Testis (tissue), 2 donors: ENCODE measurements around the gene IFITM10.

Experiments used
- POLR2A ChIP-seq: fragments of 450-650 bp; IDR thresholded peaks from one replicate; pipeline ENCODE4 v1.6.1; 2017; ENCODE audit warnings: antibody characterized with exemption, mild to moderate bottlenecking, moderate library complexity
- TF ChIP-seq, protein P1 (sequence below), 3 experiments: fragments of 450-650 bp in 2 of 3; fragments of 200-600 bp in 1 of 3; sonication (generic) in 1 of 3; IDR thresholded peaks; one replicate each; pipeline ENCODE4 v1.5.1; 2016 to 2019; ENCODE audit warnings: antibody characterized with exemption in 3 of 3, mild to moderate bottlenecking in 2 of 3, moderate library complexity in 1 of 3

DNA sequence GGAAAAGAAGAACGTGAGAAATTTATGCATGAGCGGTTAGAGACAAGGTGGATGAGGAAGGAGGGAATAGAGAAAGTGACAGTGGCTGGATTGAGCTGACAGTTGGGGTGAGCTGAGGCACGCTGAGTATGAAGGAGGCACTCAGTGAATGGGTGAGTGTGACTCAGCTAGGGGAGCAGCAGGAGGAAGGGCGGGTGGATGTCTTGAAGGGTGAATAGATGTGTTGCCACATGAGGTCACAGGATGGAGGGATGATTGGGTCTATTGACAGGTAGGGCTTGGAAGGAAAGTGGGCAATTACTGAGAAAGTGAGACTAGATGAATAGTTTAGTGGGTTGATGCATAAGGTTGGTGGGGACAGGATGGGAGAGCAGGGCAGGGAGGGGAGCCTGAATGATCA, 8.0 kb downstream of the IFITM10 start:
- TF ChIP-seq, protein P1, sequence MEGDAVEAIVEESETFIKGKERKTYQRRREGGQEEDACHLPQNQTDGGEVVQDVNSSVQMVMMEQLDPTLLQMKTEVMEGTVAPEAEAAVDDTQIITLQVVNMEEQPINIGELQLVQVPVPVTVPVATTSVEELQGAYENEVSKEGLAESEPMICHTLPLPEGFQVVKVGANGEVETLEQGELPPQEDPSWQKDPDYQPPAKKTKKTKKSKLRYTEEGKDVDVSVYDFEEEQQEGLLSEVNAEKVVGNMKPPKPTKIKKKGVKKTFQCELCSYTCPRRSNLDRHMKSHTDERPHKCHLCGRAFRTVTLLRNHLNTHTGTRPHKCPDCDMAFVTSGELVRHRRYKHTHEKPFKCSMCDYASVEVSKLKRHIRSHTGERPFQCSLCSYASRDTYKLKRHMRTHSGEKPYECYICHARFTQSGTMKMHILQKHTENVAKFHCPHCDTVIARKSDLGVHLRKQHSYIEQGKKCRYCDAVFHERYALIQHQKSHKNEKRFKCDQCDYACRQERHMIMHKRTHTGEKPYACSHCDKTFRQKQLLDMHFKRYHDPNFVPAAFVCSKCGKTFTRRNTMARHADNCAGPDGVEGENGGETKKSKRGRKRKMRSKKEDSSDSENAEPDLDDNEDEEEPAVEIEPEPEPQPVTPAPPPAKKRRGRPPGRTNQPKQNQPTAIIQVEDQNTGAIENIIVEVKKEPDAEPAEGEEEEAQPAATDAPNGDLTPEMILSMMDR (IDR thresholded peaks at IDR 0.05) = no peak
- no peak for TF ChIP-seq POLR2A
